Effector CD4-positive, alpha-beta T cell (primary cell): Measurements from ENCODE around the gene LIN54.
"Not testable (repeated sequence)": the region's sequence is repeated elsewhere in the genome, so short reads cannot be mapped to it uniquely, and the experiment has no call there.

Source experiments
- DNase-seq: peaks from one replicate; pipeline ENCODE4 v3.0.0-alpha.2; 2020
- total RNA-seq: gene quantifications from one replicate; lab custom pipeline; 2026; lab: John Stamatoyannopoulos, UW

LIN54 gene
- 38.6 reads per million, percentile 62 among the genes with 10 or more reads in this experiment for total RNA-seq

GRCh38 chr4:83010522-83011318, at the start of gene LIN54:
LIN54 (minus strand) TSS chr4:83010823; CDS start chr4:82984844, 25,979 bp downstream.
- DNase-seq = peak; percentile 84

GRCh38 chr4:83054928-83055327, 44.3 kb upstream of the LIN54 start:
- DNase-seq = no peak

DNA sequence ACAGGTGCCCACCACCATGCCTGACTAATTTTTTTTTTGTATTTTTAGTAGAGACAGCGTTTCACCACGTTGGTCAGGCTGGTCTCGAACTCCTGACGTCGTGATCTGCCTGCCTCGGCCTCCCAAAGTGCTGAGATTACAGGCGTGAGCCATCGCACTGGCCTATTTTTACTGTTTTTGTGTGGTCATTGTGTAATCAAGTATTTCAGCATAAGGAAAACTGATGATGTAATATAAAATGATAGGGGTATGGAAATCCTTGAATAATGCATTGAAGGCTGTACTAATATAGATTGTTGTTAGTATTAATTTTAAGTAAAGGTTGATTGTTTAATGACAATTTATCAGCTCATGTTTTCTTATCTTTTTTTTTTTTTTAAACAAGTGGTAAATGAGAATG, 38.2 kb upstream of the LIN54 start:
- DNase-seq = not testable (repeated sequence)

- DNase-seq = no peak
Observed at GRCh38 chr4:83046693-83047473, 36.3 kb upstream of the LIN54 start.

DNA sequence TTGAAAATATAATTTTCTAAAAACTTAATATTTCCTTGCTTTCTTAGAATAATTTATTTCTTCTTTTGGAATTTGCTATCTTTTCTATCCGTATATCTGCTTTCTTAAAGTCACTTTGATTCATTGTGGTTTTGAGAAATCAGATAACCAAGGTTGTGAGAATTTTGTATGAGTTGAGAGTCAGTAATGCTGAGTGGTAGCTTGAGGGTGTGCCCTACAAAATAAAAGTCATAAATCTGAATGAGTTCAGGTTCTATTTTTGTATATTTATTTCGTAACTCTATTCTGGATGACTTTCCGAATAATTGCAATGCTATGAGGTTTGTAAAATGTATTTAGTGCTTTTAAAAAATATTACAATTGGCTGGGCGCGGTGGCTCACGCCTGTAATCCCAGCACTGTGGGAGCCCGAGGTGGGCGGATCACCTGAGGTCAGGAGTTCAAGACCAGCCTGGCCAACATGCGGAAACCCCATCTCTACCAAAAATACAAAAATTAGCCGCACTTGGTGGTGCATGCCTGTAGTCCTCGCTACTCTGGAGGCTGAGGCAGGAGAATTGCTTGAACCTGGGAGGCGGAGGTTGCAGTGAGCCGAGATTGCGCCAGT, 33.3 kb upstream of the LIN54 start:
- DNase-seq = no peak

- not testable (repeated sequence) for DNase-seq
Observed at GRCh38 chr4:83043157-83043556, 32.5 kb upstream of the LIN54 start.

GRCh38 chr4:83040269-83040668, 29.6 kb upstream of the LIN54 start:
- DNase-seq = no peak

- DNase-seq = no peak
Observed at GRCh38 chr4:83036991-83037665, 26.5 kb upstream of the LIN54 start.

- DNase-seq = peak; percentile 94
Observed at GRCh38 chr4:83034630-83035494, 24.2 kb upstream of the LIN54 start, which contains the start of gene COPS4. COPS4 (plus strand) TSS chr4:83035183; CDS start chr4:83035225, 42 bp downstream.

DNA sequence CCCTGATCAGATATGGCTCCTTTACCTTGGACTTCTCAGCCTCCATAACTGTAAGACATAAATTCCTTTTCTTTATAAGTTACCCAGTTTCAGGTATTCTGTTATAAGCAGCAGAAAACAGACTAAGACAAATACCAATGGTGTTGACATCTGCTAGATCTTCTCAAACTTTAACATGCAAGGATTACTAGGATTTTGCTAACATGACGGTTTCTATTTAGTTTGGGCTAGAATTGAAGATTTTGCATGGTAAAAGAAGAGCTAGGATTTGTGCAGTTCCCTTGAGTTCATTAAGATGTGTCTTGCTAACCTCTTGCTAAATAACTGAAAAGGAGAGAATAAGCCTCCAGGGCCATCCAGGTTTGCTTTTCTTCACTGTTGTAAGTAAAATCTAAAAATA, 19.1 kb upstream of the LIN54 start:
- no peak for DNase-seq

DNA sequence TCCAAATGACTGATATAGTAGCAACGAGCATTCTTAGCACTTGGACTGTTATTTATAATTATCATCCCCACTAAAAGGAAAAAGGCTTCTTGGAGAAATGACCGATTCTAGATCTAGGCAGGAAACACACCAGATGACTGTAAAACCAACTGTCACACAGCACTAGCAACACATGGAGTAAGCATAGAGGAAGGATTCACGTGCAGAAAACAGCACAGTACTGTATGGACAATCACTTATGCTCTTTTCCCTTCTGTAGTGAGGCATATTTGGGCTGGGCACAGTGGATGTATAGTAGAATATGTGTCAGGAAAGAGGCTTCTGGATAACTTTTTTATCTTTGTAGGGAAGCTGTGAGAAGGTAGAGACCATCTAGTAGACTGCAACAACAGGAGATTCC, 18.4 kb upstream of the LIN54 start:
- DNase-seq = no peak

DNA sequence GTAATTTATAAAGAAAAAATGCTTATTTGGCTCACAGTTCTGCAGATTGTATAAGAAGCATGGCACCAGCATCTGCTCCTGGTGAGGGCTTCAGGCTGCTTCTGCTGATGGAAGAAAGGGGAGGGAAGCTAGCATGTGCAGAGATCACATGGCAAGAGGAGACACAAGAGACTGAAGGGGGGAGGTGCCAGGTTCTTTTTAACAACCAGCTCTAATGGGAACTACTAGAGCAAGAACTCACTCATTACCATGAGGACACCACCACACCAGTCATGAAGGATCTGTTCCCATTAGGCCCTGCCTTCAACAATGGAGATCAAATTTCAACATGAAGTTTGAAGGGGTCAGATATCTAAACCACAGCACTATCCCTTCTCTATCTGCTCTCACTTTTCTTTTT, 14.9 kb upstream of the LIN54 start:
- no peak for DNase-seq

- no peak for DNase-seq
Observed at GRCh38 chr4:83024233-83024632, 13.6 kb upstream of the LIN54 start.

- not testable (repeated sequence) for DNase-seq
Observed at GRCh38 chr4:83023599-83023998, 13.0 kb upstream of the LIN54 start.

DNA sequence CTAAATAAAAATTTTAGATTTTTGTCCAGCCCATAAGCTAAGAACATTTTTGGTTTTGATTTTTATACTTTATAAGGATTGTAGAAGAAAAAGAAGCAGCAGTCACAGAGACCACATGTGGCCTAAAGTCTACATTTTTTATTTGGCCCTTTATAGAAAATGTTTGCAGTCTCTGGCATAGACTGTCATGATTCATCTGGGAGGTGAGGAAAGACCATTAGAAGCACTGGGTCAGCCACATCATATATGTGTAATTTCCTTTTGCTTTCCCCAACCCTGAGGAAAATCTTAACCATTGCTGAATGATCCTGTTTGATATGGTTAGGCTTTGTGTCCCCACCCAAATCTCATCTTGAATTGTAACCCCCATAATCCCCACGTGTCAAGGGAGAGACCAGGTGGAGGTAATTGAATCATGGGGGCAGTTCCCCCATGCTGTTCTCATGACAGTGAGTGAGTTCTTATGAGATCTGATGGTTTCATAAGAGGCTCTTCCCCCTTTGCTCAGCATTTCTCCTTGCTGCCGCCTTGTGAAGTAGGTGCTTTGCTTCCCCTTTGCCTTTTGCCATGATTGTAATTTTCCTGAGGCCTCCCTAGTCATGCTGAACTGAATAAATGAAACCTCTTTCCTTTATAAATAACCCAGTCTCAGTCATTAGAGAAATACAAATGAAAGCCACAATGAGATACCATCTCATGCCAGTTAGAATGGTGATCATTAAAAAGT, 12.3 kb upstream of the LIN54 start:
- DNase-seq = no peak

- DNase-seq = no peak
Observed at GRCh38 chr4:83019794-83020494, 9.3 kb upstream of the LIN54 start.

DNA sequence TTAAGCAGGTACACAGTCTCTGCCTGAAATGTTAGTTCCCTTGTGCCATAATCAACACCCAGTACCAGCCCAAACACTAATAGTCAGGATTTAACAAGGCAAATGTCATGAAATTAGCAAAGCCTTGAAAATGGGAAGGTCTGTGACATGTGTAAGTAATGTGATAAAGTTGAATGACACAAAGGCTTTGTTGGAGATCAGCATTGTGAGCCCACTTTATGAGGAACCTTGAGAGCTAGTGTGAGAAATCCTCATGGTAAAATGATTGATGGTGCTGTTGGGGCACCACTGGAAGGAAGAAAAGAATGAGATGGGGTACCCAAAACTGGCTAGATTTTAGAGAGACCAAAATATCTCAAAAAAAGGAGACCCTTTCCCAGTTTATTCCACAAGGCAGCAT, 3.3 kb upstream of the LIN54 start:
- DNase-seq = no peak

DNA sequence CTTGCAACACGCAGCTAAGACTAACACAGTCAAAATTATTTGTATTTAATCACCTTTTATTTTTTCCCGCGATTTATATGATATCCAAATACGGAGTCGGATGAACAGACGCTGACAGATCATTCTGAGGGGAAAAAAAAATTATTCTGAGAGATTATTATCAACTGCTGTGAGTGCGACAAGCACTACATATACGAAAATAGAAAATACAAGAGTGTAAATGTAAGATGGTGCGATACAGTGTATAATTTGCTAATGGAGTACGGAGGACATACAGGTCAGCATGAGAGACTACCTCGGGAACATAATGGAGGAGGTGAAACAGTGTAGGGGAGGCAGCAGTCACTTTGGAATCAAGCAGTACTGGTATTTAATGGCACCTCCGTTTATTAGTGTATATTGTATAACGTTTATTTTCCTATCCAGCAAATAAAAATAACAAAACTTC, 2.8 kb upstream of the LIN54 start:
- DNase-seq = no peak

GRCh38 chr4:83012687-83013419, 2.2 kb upstream of the LIN54 start:
- DNase-seq = peak; percentile 96
